Sigmoid colon (tissue), 7 donors: ENCODE results near the gene PDE5A. TPM values are rescaled to one million over a fixed set of nuclear protein-coding genes. Genes with fewer than 3 reads are reported as not detected.
A peak's percentile ranks its signal among the peaks of the same experiment; 100 is the strongest.

Source experiments
- DNase-seq: peaks from one replicate; pipeline ENCODE4 v3.0.0-alpha.2; 2019
- H3K27ac ChIP-seq, 4 donors: fragments of 200-600 bp; sonication (generic); one replicate each; pipeline ENCODE4 v1.5.1; 2016 to 2019; ENCODE audit warnings: mild to moderate bottlenecking in 1 of 4
- H3K27me3 ChIP-seq, 3 donors: fragments of 200-600 bp; sonication (generic); one replicate each; pipeline ENCODE4 v1.5.1; 2019; ENCODE audit warnings: mild to moderate bottlenecking in 1 of 3
- H3K36me3 ChIP-seq, 4 donors: fragments of 200-600 bp; sonication (generic); one replicate each; pipeline ENCODE4 v1.5.1; 2016 to 2019
- H3K4me1 ChIP-seq, 4 donors: fragments of 200-600 bp; sonication (generic); one replicate each; pipeline ENCODE4 v1.5.1; 2017 to 2019
- H3K4me3 ChIP-seq, 4 donors: fragments of 200-600 bp; sonication (generic); one replicate each; pipeline ENCODE4 v1.5.1; 2017 to 2019; ENCODE audit warnings: mild to moderate bottlenecking in 2 of 4, moderate library complexity in 1 of 4
- H3K9me3 ChIP-seq, 4 donors: fragments of 200-600 bp in 3 of 4; sonication (generic) in 3 of 4; one replicate each; pipeline versions ENCODE4 v1.5.1 to v1.6.1; 2013 to 2019
- CTCF ChIP-seq, 4 experiments: fragments of 450-650 bp in 3 of 4; fragments of 200-600 bp in 1 of 4; IDR thresholded peaks; one replicate each; pipeline ENCODE4 v1.5.1; 2016 to 2019; ENCODE audit warnings: antibody characterized with exemption in 4 of 4, mild to moderate bottlenecking in 3 of 4, moderate library complexity in 2 of 4
- EP300 ChIP-seq, 4 donors: sonication (generic); formaldehyde crosslinking; IDR thresholded peaks; one replicate each; pipeline ENCODE4 v1.6.1; 2017; ENCODE audit warnings: antibody characterized with exemption in 4 of 4
- POLR2A ChIP-seq, 2 donors: fragments of 450-650 bp; IDR thresholded peaks; one replicate each; pipeline ENCODE4 v1.6.1; 2016; ENCODE audit warnings: antibody characterized with exemption in 2 of 2, mild to moderate bottlenecking in 2 of 2, moderate library complexity in 2 of 2
- POLR2AphosphoS5 ChIP-seq, 4 donors: sonication (generic); formaldehyde crosslinking; IDR thresholded peaks; one replicate each; pipeline ENCODE4 v1.6.1; 2017; ENCODE audit warnings: antibody characterized with exemption in 4 of 4
- WGBS, 2 donors: extraction: QIAGEN DNeasy Blood & Tissue Kit; methylation state at CpG; one replicate each; pipeline ENCODE4 v1.1.7; 2013; 5-methylcytosine and 5-hydroxymethylcytosine counted together
- intact Hi-C: fragments of 100-400 bp; cut with DNase I; formaldehyde crosslinking; loops from one replicate; pipeline ENCODE4 v1.15.1; 2023
- polyA plus RNA-seq, 3 donors: library from polyadenylated mRNA; stranded (reverse); fragments of 200-250 nt; gene quantifications; one replicate each; pipeline ENCODE4 v1.2.3, GENCODE V29; 2013
- total RNA-seq, 4 donors: library from RNA; depleted of rRNA; stranded (reverse); fragments of >200 nt; gene quantifications; one replicate each; pipeline ENCODE4 v1.1.0, GENCODE V29; 2016
- donor health status: healthy with polysubstance abuse.
- donor health status: Bipolar disorder and iron deficiency.
- donor health status: healthy.

PDE5A gene
- total and polyA plus RNA-seq, 7 donors: 5.5 to 209 (median 138) TPM

DNA sequence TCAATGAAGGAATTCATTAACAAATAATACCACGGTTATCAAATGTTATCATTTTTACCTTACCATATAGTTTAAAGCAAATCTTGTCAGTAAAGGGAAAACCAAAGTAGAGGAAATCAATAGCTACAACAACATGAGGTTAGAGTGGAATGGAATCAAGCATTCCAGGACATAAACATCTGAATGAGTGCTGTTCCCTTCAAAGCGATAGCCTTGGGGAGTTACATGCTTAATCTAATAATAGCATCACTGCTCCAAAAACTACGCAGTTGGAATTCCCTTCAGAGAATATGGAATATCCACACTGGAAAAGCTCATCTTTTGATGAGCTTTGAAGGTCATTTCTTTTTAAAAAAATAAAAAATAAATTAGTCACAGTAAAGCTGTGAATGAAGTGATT, 31.2 kb downstream of the PDE5A start:
- Histone ChIP-seq H3K27ac (peak overlapping the region; percentile 30 to 66 (median 58)), H3K9me3 (no peaks in the 10 kb centered on the region), H3K27me3 (no peaks in the 10 kb centered on the region), H3K36me3 (peaks cover 0 to 32% (median 14%) of the 10 kb centered on the region in 4 donors), H3K4me1 (peaks cover 0 to 46% (median 28%) of the 10 kb centered on the region in 4 donors), H3K4me3 (no peak overlapping the region)
- no peak for DNase-seq
- intact Hi-C loops: no loop called here
- TF ChIP-seq CTCF (IDR thresholded peaks at IDR 0.05) (no peak), POLR2AphosphoS5 (IDR thresholded peaks at IDR 0.05) (no peak), POLR2A (IDR thresholded peaks at IDR 0.05) (no peak), EP300 (IDR thresholded peaks at IDR 0.05) (no peak)
- 81 to 85% methylated on average over 3 of the region's 3 CpGs for WGBS, 2 donors

DNA sequence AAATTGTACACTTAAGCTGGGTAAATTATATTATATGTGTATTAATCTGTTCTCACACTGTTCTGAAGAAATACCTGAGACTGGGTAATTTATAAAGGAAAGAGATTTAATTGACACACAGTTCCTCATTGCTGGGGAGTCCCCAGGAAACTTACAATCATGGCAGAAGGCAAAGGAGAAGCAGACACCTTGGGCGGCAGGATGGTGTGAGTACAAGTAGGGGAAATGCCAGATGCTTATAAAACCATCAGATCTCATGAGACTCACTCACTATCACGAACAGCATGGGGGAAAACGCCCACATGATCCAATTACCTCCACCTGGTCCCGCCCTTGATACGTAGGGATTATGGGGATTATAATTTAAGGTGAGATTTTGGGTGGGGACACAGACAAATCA, 34.9 kb downstream of the PDE5A start:
- H3K27ac ChIP-seq: peak overlapping the region; percentile 22 to 80 (median 74)
- WGBS, 2 donors: 64 to 75% methylated on average over 5 of the region's 5 CpGs
- TF ChIP-seq POLR2A (IDR thresholded peaks at IDR 0.05) (no peak), CTCF (IDR thresholded peaks at IDR 0.05) (no peak), EP300 (IDR thresholded peaks at IDR 0.05) (no peak), POLR2AphosphoS5 (IDR thresholded peaks at IDR 0.05) (no peak)
- peaks cover 0 to 20% (median 12%) of the 10 kb centered on the region in 4 donors for H3K36me3 ChIP-seq
- H3K4me3 ChIP-seq: no peak overlapping the region
- intact Hi-C loops: no loop called here
- no peak for DNase-seq
- peaks cover 0 to 76% (median 55%) of the 10 kb centered on the region in 4 donors for H3K4me1 ChIP-seq
- H3K27me3 ChIP-seq: no peaks in the 10 kb centered on the region
- H3K9me3 ChIP-seq: no peaks in the 10 kb centered on the region

DNA sequence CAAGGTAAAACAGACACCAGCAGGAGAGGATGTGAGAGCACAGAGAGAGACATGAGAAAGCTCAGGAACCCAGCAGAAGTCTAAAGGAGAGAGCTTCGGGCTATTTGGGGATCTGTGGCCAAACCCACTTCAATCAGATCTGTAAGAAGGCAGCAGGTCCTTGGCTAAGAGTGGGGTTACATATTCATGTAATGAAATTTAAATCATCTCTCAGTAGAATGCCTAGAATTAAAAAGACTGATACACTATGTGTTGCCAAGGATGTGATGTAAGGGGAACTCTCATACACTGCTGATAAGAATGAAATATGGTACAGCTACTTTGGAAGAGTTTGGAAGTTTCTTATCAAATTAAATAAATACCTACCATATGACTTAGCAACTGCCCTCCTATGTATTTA, 35.8 kb downstream of the PDE5A start:
- 80 to 94% methylated on average over 1 of the region's 1 CpG for WGBS, 2 donors
- H3K9me3 ChIP-seq: no peaks in the 10 kb centered on the region
- H3K4me3 ChIP-seq: no peak overlapping the region
- H3K27me3 ChIP-seq: no peaks in the 10 kb centered on the region
- peaks cover 0 to 18% (median 12%) of the 10 kb centered on the region in 4 donors for H3K36me3 ChIP-seq
- peak overlapping the region; percentile 34 to 80 (median 74) for H3K27ac ChIP-seq
- TF ChIP-seq CTCF (IDR thresholded peaks at IDR 0.05) (no peak), POLR2A (IDR thresholded peaks at IDR 0.05) (no peak), POLR2AphosphoS5 (IDR thresholded peaks at IDR 0.05) (no peak), EP300 (IDR thresholded peaks at IDR 0.05) (no peak)
- intact Hi-C loops: no loop called here
- no peak for DNase-seq
- peaks cover 0 to 76% (median 53%) of the 10 kb centered on the region in 4 donors for H3K4me1 ChIP-seq

- DNase-seq: no peak
- Histone ChIP-seq H3K4me1 (peaks cover 0 to 59% (median 47%) of the 10 kb centered on the region in 4 donors), H3K36me3 (peaks cover 0 to 7% (median 0%) of the 10 kb centered on the region in 4 donors), H3K27me3 (no peaks in the 10 kb centered on the region), H3K4me3 (no peak overlapping the region), H3K9me3 (no peaks in the 10 kb centered on the region), H3K27ac (peak overlapping the region; percentile 68 to 80 (median 74))
- TF ChIP-seq POLR2AphosphoS5 (IDR thresholded peaks at IDR 0.05): no peak
- intact Hi-C loops: no loop called here
Measured at GRCh38 chr4:119589165-119589564, 39.4 kb downstream of the PDE5A start.

- peak overlapping the region; percentile 9 to 80 (median 74) for H3K27ac ChIP-seq
- intact Hi-C loops: no loop called here
- TF ChIP-seq EP300 (IDR thresholded peaks at IDR 0.05): no peak
- TF ChIP-seq POLR2A (IDR thresholded peaks at IDR 0.05): no peak
- TF ChIP-seq POLR2AphosphoS5 (IDR thresholded peaks at IDR 0.05): no peak
- TF ChIP-seq CTCF (IDR thresholded peaks at IDR 0.05): no peak
- H3K27me3 ChIP-seq: no peaks in the 10 kb centered on the region
- peaks cover 0 to 21% (median 2%) of the 10 kb centered on the region in 4 donors for H3K36me3 ChIP-seq
- H3K4me3 ChIP-seq: no peak overlapping the region
- no peak for DNase-seq
- no peaks in the 10 kb centered on the region for H3K9me3 ChIP-seq
- 83 to 96% methylated on average over 3 of the region's 3 CpGs for WGBS, 2 donors
- H3K4me1 ChIP-seq: peaks cover 0 to 47% (median 38%) of the 10 kb centered on the region in 4 donors
Measured at GRCh38 chr4:119587796-119588195, 40.8 kb downstream of the PDE5A start.
